NAMALWA (cell line): ENCODE measurements around the gene TIMM17A.
"Not testable (repeated sequence)": the region's sequence is repeated elsewhere in the genome, so short reads cannot be mapped to it uniquely, and the experiment has no call there.

Experiments
- DNase-seq: peaks from one replicate; pipeline ENCODE4 v3.0.0-alpha.2; 2015; ENCODE audit warnings: low spot score

TIMM17A gene

GRCh38 chr1:201940316-201940715, 15.0 kb upstream of the TIMM17A start:
- DNase-seq = not testable (repeated sequence)

GRCh38 chr1:201941420-201942128, 13.7 kb upstream of the TIMM17A start:
- no peak for DNase-seq

DNA sequence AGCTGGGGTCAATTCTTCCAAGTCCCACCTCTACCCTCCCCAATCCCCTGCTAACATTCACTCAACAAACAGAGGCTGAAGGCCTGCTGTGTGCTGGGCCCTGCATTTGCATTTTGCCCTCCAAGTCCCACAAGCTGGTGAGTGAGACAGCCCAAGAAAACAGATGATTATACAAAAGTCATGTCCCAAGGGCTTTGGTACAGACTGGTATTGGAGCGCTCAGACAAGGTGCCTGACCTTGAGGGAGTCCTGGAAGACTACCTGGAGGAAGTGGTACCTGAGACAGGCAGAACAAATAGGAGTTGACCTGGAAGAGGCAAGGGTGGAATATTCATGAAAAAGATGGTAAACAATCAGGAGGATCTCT, 13.2 kb upstream of the TIMM17A start:
- DNase-seq = no peak

GRCh38 chr1:201944002-201944401, 11.3 kb upstream of the TIMM17A start:
- no peak for DNase-seq

GRCh38 chr1:201944639-201945038, 10.7 kb upstream of the TIMM17A start:
- DNase-seq = no peak

DNA sequence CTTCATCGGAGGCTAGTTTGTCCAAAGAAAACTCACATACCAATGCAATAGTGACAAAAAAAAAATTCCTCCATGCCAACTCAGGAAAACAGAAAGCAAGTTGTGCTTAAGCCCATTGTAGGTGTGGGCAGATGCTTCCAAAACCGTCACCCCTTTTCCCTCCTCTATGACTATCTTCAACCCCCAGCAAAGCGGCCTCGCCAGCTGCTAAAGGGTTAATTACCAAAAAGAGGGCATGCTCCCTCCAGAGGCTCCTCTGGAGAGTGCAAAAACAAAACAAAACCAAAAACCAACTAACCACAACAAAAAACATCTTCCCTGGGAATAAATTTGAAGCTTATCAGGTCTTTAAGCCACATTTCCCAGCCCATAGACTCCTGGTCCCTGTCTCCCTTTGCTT, 10.1 kb upstream of the TIMM17A start:
- peak; percentile 30 for DNase-seq

DNA sequence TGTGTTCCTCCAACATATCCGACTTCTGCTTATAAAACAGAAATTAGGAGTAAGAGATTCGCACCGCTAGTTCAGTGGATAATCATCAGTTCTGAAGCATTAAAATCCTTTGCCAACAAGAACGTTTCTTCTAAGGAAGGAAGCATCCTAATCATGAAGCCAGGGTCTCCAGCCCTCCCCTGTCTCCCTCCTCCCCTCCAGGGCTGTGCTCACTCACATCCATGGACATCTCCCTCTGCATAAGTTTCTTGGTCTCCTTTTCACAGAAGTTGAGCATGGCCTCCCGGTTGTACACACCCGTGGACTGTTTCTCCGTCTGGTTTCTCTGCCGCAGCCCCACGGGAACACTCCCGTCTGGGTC, 9.5 kb upstream of the TIMM17A start:
- no peak for DNase-seq

GRCh38 chr1:201946224-201946908, 8.9 kb upstream of the TIMM17A start, which contains the start of gene LMOD1:
TSS of gene LMOD1 (minus strand) at chr1:201946548. CDS start at chr1:201946340, 208 bp downstream.
- no peak for DNase-seq

DNA sequence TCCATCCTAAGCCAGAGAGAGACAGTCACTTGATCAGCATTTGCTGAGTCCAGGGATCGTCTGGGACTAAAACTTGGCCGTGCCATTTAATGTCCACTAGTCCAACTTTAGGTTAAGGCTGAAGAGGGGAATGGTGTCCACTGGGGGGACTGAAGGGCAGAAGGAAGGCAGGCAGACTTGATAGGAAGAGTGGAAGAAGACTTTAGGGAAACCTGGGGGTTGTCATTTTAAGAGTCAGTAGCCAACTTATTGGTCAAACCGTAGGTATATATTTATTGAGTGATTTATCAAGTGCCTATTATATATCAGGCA, 7.7 kb upstream of the TIMM17A start:
- DNase-seq = no peak

DNA sequence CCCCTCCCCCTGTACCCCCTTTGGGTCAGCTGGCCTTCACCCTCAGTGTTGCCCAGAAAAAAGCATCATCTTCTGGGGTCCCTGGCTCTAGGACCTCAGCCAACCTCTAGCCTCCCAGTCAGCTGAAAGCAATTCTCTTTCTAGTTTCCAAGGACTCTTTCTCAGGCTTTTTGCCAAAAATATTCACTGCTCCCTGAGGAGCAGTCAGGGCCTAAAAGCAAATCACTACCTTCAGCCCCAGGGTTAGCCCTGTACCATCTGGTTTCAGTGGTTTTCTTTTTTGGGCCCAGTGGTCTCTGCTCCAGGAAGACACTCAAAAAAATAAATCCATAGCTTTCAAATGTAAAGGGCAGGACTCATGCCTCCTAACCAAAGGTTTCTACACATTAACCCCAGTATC, 5.8 kb upstream of the TIMM17A start:
- DNase-seq = no peak

- DNase-seq = no peak
Measured at GRCh38 chr1:201954263-201955008, 867 bp upstream of the TIMM17A start.

DNA sequence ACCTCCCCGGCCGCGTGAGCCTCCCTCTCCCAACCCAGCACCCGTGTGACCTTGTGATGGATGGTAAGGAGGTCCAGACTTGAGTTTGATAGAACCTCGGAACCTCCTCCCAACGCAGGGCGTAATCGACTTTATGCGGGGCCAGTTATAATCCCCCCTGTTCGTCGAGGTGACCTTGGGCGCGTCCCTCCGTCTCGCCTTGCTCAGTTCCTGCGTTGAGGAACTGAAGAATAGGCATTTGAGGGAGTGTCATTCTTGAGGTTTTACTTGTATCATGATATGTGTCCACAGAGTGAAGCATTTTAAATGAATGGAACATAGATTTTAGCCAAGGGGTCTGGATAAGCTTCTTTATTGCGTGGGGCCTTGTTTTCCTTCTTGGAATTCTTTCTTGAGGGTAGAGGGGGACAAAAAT, 433 bp downstream of the TIMM17A start:
- no peak for DNase-seq

- no peak for DNase-seq
Measured at GRCh38 chr1:201958348-201958747, 3.0 kb downstream of the TIMM17A start.

DNA sequence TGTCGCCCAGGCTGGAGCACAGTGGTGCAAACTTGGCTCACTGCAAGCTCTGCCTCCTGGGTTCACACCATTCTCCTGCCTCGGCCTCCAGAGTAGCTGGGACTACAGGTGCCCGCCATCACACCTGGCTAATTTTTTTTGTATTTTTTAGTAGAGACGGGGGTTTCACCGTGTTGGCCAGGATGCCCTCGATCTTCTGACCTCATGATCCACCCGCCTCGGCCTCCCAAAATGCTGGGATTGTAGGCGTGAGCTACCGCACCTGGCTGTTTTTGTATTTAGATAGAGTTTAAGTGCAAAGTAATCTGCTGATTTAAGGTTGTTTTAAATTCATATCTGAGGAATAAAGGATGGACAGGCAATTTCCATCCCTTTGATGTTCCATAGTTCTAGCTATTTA, 7.1 kb downstream of the TIMM17A start:
- not testable (repeated sequence) for DNase-seq

GRCh38 chr1:201964261-201964660, 9.0 kb downstream of the TIMM17A start:
- no peak for DNase-seq

DNA sequence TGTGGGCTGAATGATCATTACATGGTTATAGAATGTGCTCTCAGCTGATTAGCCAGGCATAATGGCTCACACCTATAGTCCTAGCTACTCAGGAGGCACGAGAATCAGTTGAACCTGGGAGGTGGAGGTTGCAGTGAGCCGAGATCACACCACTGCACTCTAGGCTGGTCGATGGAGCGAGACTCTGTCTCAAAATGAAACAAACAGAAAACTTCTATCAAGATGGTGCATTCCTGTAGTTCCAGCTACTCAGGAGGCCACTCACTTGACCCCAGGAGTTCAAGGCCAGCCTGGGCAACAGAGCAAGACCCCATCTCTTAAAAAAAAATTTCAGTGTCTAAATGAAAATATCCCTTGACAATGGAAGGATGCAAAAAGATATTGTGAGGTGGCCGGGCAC, 10.9 kb downstream of the TIMM17A start:
- no peak for DNase-seq

- DNase-seq = no peak
Measured at GRCh38 chr1:201968202-201968925, 13.1 kb downstream of the TIMM17A start.

GRCh38 chr1:201970334-201971159, 15.2 kb downstream of the TIMM17A start:
- no peak for DNase-seq

GRCh38 chr1:201982082-201982622, 26.8 kb downstream of the TIMM17A start:
- DNase-seq = no peak

DNA sequence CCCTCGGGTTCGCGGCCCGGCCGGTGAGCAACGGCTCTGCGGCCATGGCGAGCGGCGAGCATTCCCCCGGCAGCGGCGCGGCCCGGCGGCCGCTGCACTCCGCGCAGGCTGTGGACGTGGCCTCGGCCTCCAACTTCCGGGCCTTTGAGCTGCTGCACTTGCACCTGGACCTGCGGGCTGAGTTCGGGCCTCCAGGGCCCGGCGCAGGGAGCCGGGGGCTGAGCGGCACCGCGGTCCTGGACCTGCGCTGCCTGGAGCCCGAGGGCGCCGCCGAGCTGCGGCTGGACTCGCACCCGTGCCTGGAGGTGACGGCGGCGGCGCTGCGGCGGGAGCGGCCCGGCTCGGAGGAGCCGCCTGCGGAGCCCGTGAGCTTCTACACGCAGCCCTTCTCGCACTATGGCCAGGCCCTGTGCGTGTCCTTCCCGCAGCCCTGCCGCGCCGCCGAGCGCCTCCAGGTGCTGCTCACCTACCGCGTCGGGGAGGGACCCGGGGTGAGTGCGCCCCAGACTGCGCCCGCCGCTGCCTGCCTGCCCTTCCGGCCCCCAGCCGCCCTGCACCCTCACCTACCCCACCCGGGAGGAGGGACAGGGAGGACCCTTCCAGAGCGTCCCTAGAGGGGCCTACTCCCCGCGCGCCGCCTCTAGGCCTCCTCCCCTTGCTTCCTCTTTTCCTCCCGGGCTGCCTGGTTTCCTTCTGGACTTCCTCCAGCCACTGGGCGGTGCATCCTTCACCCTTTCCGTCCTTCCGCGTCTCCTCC, 27.5 kb downstream of the TIMM17A start, which contains the start of gene RNPEP:
Gene RNPEP (plus strand): TSS at position 26 of the 757 bp plus-strand sequence. CDS start 19 bp downstream, at position 45.
- peak; percentile 59 for DNase-seq
